ENCODE measurements around the gene PCNX2.
"Not testable (repeated sequence)": the region's sequence is repeated elsewhere in the genome, so short reads cannot be mapped to it uniquely, and the experiment has no call there.

Gene PCNX2

GRCh38 chr1:233140974-233141373, 154.6 kb downstream of the PCNX2 start:
- no peak for DNase-seq

DNA sequence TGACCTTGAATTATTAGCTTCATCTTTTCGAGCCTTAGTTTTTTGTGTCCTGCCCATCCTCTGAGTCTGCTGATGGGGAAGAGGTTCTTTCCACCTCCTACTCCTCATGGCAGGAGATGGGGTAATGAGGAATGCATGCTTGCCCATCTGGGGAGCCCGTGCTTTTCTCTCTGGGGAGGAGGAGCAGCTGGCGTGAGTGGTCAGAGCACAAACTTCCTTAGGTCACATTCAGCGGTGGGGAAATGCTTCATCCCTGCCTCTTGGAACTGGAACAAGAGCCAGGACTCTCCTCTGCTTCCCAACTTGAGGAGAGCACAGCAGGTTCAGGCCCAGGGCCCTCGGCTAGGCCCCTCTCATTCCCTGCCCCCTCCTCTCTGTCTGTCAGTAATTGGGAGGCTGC, 155.0 kb downstream of the PCNX2 start:
- no peak for DNase-seq

- DNase-seq = no peak
Observed at GRCh38 chr1:233138788-233139585, 156.5 kb downstream of the PCNX2 start.

- no peak for DNase-seq
Observed at GRCh38 chr1:233135833-233136232, 159.7 kb downstream of the PCNX2 start.

GRCh38 chr1:233132445-233132844, 163.1 kb downstream of the PCNX2 start:
- DNase-seq = no peak

GRCh38 chr1:233129031-233129430, 166.5 kb downstream of the PCNX2 start:
- not testable (repeated sequence) for DNase-seq

GRCh38 chr1:233127157-233127556, 168.4 kb downstream of the PCNX2 start:
- DNase-seq = no peak

- DNase-seq = no peak
Observed at GRCh38 chr1:233122779-233123178, 172.7 kb downstream of the PCNX2 start.

DNA sequence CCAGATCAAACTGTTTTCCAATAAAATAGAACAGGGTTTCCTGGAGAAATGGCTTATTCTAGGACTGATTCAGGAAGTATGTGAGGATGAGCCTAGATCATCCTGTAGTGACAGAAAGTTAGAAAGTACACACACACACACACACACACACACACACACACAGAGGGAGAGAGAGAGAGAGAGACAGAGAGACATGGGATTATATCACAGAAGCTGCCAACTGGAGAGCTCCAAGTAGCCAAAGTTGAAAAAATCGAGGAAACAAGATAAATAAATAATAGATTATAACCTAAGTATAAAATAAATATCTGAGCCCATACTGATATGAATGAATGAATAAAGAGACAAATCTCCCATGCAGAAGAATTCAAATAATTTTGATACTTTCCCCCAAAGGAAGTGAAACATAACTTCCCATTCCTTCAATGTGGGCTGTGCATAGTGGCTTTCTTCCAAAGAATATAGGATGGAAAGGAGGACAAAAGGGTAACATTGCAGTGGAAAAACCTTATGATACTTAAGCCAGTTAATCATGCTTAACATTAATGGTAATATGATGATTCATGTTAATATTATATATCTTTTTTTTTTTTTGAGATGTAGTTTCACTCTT, 173.5 kb downstream of the PCNX2 start:
- DNase-seq = no peak

- DNase-seq = no peak
Observed at GRCh38 chr1:233114860-233115259, 180.7 kb downstream of the PCNX2 start.

- no peak for DNase-seq
Observed at GRCh38 chr1:233114159-233114558, 181.4 kb downstream of the PCNX2 start.

GRCh38 chr1:233113009-233113879, 182.3 kb downstream of the PCNX2 start:
- DNase-seq = no peak

- no peak for DNase-seq
Observed at GRCh38 chr1:233112186-233113008, 183.1 kb downstream of the PCNX2 start.

- DNase-seq = no peak
Observed at GRCh38 chr1:233111731-233112130, 183.8 kb downstream of the PCNX2 start.

DNA sequence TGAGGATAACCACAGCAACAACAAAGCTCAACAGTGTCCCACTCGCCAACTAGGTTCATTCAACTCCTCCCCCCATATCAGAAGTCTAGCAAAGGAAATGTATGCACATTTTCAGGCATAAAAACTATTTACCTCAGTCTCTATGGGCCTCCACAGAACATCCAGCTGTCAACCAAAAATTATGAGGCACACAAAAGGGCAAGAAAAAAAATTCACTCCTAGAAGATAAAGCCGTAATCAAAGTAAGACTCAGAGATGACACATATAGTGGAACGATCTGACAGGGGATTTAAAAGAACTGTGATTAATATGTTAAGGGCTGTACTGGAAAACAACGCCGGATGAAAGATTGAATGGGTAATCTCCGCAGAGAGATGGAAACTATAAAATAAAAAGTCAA, 186.4 kb downstream of the PCNX2 start:
- DNase-seq = no peak

DNA sequence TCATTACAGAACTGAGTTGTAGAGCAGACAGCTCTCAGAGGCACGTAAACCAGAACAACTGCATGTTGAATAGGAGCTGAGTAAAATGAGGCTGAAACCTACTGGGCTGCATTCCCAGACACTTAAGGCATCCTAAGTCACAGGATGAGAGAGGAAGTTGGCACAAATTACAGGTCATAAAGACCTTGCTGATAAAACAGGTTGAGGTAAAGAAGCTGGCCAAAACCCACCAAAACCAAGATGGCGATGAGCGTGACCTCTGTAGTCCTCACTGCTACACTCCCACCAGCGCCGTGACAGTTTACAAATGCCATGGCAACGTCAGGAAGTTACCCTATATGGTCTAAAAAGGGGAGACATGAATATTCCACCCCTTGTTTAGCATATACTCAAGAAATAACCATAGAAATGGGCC, 187.8 kb downstream of the PCNX2 start:
- not testable (repeated sequence) for DNase-seq

DNA sequence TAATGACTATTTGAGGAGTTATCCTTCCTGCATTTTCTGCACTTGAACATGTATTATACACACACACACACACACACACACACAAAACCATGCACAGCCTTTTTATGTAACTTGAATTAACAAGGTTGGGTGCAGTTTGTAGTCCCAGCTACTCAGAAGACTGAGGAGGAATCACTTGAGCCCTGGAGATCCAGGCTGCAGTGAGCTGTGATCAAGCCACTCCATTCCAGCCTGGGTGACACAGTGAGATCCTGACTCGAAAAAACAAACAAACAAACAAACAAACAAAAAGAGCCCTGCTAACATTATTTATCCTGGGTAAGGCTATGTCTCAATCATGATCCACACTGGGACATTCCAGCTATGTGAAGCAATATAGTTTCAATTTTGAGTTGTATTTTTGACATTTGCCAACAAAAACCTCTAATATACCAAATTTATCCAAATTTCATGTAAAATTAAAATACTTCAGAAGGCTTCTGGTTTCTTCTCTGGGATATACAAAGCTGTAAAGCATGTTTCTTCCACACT, 188.3 kb downstream of the PCNX2 start:
- no peak for DNase-seq

DNA sequence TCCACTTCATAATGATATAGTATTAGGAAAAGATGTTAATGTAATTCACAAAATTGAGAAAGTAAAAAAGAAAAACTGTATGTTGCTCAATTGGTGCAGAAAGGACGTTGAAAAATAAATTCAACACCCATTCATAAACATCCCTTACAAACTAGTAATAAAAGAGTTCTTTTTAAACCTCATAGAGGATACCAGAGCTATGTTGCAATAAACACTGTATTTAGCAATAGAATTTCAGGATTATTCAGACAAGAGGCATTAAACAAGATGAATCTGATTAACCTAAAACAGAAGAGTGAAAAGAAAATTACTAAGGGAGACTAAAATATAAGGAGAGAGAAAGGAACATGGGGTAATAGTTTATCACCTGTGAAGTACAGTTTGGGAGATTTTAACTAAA, 190.3 kb downstream of the PCNX2 start:
- DNase-seq = no peak

GRCh38 chr1:233102341-233102740, 193.2 kb downstream of the PCNX2 start:
- DNase-seq = no peak

- DNase-seq = no peak
Observed at GRCh38 chr1:233097959-233098580, 197.5 kb downstream of the PCNX2 start.

GRCh38 chr1:233097546-233097945, 198.0 kb downstream of the PCNX2 start:
- DNase-seq = no peak

DNA sequence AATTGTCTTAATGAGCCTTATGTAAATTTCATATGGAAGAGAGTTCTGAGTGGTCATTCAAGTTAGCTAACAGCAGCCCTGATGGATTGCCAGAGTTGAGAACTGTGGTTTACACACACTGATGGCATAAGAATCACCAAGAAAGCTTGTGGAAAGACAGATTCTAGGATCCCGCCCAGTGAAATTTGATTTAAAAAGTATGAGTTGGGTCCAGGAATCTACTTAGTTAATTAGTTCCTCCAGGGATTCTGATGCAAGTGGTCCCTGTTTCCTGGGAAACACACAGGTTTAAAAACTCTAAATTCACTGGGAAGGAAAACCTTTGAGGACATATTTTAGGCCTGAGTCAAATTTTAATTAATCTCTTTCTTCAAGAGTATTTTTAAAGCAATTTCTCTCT, 200.8 kb downstream of the PCNX2 start:
- DNase-seq = no peak
